Osteocyte (in vitro differentiated cells): ENCODE measurements around the gene SHCBP1. TPM values are rescaled to one million over a fixed set of nuclear protein-coding genes. Genes with fewer than 3 reads are reported as not detected.

Experiments used
- DNase-seq: peaks from one replicate; pipeline ENCODE4 v3.0.0; 2021; ENCODE audit warnings: mixed read lengths; ENCODE audit not compliant: unreplicated experiment; ENCODE audit errors: extremely low spot score
- H3K27ac Mint-ChIP-seq: one replicate; pipeline ENCODE4 v1.8.0; 2021; ENCODE audit warnings: mild to moderate bottlenecking, mixed read lengths; ENCODE audit not compliant: unreplicated experiment
- H3K27me3 Mint-ChIP-seq: one replicate; pipeline ENCODE4 v1.8.0; 2021; ENCODE audit warnings: mixed read lengths; ENCODE audit not compliant: unreplicated experiment
- H3K36me3 Mint-ChIP-seq: one replicate; pipeline ENCODE4 v1.8.0; 2021; ENCODE audit warnings: mixed read lengths; ENCODE audit not compliant: unreplicated experiment
- H3K4me1 Mint-ChIP-seq: one replicate; pipeline ENCODE4 v1.8.0; 2021; ENCODE audit warnings: mixed read lengths; ENCODE audit not compliant: unreplicated experiment
- H3K4me3 Mint-ChIP-seq: one replicate; pipeline ENCODE4 v1.8.0; 2021; ENCODE audit warnings: mild to moderate bottlenecking, moderate library complexity, mixed read lengths; ENCODE audit not compliant: unreplicated experiment
- H3K9me3 Mint-ChIP-seq: one replicate; pipeline ENCODE4 v1.8.0; 2021; ENCODE audit warnings: mixed read lengths; ENCODE audit not compliant: unreplicated experiment
- CTCF ChIP-seq: fragments of 200-600 bp; sonication (generic); IDR thresholded peaks from 2 replicates; pipeline ENCODE4 v1.5.0; 2021; ENCODE audit warnings: antibody characterized with exemption, mild to moderate bottlenecking, moderate library complexity
- total RNA-seq: library from RNA; stranded (reverse); gene quantifications from 2 replicates; pipeline ENCODE4 v1.2.1, GENCODE V29; 2021

Gene SHCBP1
- total RNA-seq, 1 donor from 2014 or later, result 5.8 TPM

- Mint-ChIP-seq H3K4me1 (no peaks in the 10 kb centered on the region), H3K9me3 (peaks cover 16% of the 10 kb centered on the region), H3K27me3 (no peaks in the 10 kb centered on the region), H3K4me3 (no peak overlapping the region), H3K27ac (no peak overlapping the region), H3K36me3 (peaks cover 30% of the 10 kb centered on the region)
- TF ChIP-seq CTCF, result no peak
- no peak for DNase-seq
Measured at GRCh38 chr16:46583036-46583435, 38.1 kb downstream of the SHCBP1 start.

GRCh38 chr16:46582313-46582712, 38.9 kb downstream of the SHCBP1 start:
- peaks cover 26% of the 10 kb centered on the region for H3K36me3 Mint-ChIP-seq
- no peak for DNase-seq
- peaks cover 16% of the 10 kb centered on the region for H3K9me3 Mint-ChIP-seq
- H3K27me3 Mint-ChIP-seq, result no peaks in the 10 kb centered on the region
- no peak overlapping the region for H3K27ac Mint-ChIP-seq
- TF ChIP-seq CTCF, result no peak
- no peak overlapping the region for H3K4me3 Mint-ChIP-seq
- no peaks in the 10 kb centered on the region for H3K4me1 Mint-ChIP-seq

- H3K27me3 Mint-ChIP-seq, result no peaks in the 10 kb centered on the region
- no peaks in the 10 kb centered on the region for H3K9me3 Mint-ChIP-seq
- no peak overlapping the region for H3K27ac Mint-ChIP-seq
Measured at GRCh38 chr16:46577988-46578579, 43.1 kb downstream of the SHCBP1 start.

GRCh38 chr16:46573834-46574159, 47.4 kb downstream of the SHCBP1 start:
- TF ChIP-seq CTCF, result no peak
- peaks cover 11% of the 10 kb centered on the region for H3K4me1 Mint-ChIP-seq
- no peaks in the 10 kb centered on the region for H3K27me3 Mint-ChIP-seq
- no peak for DNase-seq
- peak overlapping the region; percentile 73 for H3K27ac Mint-ChIP-seq
- peak overlapping the region; percentile 60 for H3K4me3 Mint-ChIP-seq
- peaks cover 4% of the 10 kb centered on the region for H3K9me3 Mint-ChIP-seq
- H3K36me3 Mint-ChIP-seq, result peaks cover 1% of the 10 kb centered on the region

More at GRCh38 chr16:46577988-46578579, 43.1 kb downstream of the SHCBP1 start:
- TF ChIP-seq CTCF, result no peak
- DNase-seq, result no peak
- Mint-ChIP-seq H3K36me3 (peaks cover 2% of the 10 kb centered on the region), H3K4me1 (peaks cover 6% of the 10 kb centered on the region), H3K4me3 (no peak overlapping the region)

GRCh38 chr16:46573008-46573833, 48.0 kb downstream of the SHCBP1 start:
- no peak for TF ChIP-seq CTCF
- Mint-ChIP-seq H3K4me1 (peaks cover 11% of the 10 kb centered on the region), H3K9me3 (peaks cover 4% of the 10 kb centered on the region), H3K36me3 (peaks cover 1% of the 10 kb centered on the region), H3K27ac (peak overlapping the region; percentile 73), H3K4me3 (peak overlapping the region; percentile 60), H3K27me3 (no peaks in the 10 kb centered on the region)
- no peak for DNase-seq
